Neural progenitor cell (in vitro differentiated cells): ENCODE measurements around the gene RASIP1.

Experiments
- EZH2 ChIP-seq: fragments of 200-600 bp; sonication (generic); IDR thresholded peaks from 2 replicates; pipeline ENCODE4 v1.6.1; 2017; ENCODE audit warnings: antibody characterized with exemption, mild to moderate bottlenecking, moderate library complexity
- EZH2phosphoT487 ChIP-seq: fragments of 200-600 bp; sonication (generic); IDR thresholded peaks from 2 replicates; pipeline ENCODE4 v1.6.1; 2017; ENCODE audit warnings: antibody characterized with exemption
- TF ChIP-seq, protein P1 (sequence below): fragments of 200-600 bp; sonication (generic); IDR thresholded peaks from 2 replicates; pipeline ENCODE4 v1.5.1; 2017; ENCODE audit warnings: antibody characterized with exemption, mild to moderate bottlenecking

DNA sequence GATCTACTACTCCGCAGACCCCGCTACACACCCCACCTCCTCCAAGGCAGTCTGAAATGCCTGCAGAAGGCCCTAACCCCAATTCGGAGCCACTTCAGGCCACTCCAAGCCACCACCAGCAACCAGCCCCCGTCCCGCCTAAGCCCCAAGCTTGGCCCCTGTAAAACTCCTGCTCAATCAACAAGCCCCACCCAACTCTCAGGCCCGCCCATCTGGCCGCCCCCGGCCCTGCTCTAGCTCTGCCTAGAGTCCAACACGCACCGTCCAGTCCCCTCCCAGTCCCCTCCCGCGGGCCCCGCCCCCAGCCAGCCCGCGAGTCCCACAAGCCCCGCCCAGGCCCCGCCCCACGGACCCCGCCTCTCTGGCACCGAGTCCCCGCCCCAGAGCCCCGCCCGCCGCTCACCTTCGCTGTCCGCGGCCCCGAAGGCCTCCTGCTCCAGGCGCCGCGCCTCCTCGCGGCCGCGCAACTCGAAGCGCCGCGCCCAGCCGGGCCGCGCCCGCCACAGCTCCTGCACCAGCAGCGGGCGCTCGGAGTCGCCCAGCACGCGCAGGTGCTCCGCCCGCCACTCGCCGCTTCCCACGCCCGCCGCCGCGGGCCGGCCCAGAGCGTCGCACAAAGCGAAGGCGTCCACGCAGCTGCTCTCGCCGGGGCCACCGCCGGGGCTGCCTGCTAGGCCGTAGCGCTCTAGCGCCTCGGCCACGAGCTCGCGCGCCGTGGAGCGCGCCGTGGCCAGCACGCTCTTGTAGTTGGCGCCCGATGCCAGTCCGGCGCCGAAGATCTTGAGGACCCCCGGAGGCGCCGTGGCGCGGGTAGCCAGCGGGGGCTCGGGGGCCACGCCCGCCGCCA, 1.6 kb downstream of the RASIP1 start:
- TF ChIP-seq EZH2 (no peak), EZH2phosphoT487 (no peak)
- TF ChIP-seq, protein P1, sequence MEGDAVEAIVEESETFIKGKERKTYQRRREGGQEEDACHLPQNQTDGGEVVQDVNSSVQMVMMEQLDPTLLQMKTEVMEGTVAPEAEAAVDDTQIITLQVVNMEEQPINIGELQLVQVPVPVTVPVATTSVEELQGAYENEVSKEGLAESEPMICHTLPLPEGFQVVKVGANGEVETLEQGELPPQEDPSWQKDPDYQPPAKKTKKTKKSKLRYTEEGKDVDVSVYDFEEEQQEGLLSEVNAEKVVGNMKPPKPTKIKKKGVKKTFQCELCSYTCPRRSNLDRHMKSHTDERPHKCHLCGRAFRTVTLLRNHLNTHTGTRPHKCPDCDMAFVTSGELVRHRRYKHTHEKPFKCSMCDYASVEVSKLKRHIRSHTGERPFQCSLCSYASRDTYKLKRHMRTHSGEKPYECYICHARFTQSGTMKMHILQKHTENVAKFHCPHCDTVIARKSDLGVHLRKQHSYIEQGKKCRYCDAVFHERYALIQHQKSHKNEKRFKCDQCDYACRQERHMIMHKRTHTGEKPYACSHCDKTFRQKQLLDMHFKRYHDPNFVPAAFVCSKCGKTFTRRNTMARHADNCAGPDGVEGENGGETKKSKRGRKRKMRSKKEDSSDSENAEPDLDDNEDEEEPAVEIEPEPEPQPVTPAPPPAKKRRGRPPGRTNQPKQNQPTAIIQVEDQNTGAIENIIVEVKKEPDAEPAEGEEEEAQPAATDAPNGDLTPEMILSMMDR = peak; percentile 47
